T-helper 1 cell (primary cell): Measurements from ENCODE around the gene HID1.
A peak's percentile ranks its signal among the peaks of the same experiment; 100 is the strongest.
"Not testable (repeated sequence)": the region's sequence is repeated elsewhere in the genome, so short reads cannot be mapped to it uniquely, and the experiment has no call there.

ENCODE experiments used
- DNase-seq, 5 donors: peaks; one replicate each; pipeline ENCODE4 v3.0.0-alpha.2; 2012 to 2020

HID1 gene

DNA sequence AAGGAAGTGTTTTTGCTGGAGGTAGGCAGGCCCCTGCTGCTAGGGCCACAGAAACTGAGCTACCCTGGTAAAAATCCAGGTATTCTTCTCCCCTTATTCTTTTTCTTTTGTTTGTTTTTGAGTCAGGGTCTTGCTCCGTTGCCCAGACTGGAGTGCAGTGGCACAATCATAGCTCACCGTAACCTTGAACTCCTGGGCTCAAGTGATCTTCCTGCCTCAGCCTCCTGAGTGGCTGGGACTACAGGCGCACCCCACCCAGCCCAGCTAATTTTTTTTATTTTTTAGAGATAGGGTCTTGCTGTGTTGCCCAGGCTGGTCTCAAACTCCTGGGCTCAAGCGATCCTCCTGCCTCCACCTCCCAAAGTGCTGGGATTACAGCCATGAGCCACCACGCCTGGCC, 3.1 kb downstream of the HID1 start:
- not testable (repeated sequence) for DNase-seq

DNA sequence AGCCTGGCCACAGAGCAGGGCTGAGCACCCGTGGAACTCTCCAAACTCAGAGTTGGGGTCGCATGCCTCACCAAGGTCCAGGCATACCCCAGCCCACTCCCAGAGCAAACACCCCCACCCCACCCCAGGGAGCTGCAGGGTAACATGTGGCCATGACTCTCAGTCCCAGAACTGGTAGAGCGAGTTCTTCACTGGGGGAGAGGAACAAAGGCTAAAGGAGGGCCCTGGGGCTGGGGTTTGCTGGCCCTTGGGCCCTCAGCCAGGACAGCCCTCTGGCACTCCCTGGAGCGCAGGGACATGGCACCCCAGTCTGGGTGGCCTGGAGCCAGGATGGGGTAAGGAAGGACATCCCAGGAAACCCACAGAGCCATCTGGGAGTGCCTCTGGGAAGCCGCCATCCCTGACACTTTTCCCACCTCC, 4.2 kb downstream of the HID1 start:
- no peak for DNase-seq

DNA sequence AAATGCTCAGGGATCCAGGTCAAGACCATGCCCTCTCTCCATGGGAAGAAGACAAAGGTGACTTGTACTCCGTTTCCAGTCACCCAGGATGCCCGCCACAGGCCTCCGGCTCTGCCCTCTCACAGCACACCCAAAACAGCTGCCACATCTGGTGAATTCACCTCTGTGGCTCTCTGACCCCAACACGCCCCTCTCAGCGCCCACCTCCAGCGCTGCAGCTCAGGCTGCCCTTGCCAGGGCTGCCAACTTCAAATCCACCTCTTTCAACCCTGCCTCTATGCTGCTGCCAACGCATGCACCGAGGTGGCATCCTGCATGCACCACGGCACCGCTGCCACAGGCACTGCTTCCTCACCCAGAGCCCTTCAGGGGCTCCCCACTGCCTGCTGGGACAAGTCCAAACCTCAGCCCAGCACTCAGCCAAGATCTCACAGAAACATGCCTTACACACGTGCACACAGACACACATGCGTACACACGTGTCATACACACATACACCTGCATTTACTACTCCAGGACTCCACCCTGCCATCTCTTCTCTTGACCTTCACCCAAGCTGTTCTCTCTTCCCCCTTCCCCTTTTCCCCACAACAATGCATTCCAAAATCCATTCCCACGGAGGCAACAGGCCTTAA, 7.5 kb downstream of the HID1 start:
- no peak for DNase-seq

DNA sequence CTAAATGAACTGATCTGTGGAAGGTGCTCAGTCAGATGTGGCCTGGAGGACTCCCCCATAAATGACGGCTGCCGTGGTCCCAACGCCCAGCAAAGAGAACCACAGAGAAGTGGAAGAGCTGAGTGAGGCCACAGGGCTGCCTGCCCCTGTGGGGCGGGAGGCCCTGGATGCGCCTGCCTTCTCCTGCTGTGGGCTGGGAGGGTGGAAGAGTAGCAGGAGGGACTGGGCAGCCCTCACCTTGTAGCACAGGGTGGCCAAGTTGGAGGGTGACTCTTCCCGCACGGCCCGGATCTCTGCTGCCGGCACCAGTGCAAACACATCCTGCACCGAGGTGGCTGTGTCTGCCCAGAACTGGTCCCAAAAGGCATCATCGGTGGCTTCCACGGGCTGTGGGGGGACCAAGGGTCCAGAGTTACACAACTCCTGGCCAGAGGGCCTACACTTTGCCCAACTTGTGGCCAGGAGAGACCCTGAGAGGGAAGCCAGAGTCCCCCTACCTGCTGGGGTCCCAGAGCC, 8.3 kb downstream of the HID1 start:
- DNase-seq, result no peak

DNA sequence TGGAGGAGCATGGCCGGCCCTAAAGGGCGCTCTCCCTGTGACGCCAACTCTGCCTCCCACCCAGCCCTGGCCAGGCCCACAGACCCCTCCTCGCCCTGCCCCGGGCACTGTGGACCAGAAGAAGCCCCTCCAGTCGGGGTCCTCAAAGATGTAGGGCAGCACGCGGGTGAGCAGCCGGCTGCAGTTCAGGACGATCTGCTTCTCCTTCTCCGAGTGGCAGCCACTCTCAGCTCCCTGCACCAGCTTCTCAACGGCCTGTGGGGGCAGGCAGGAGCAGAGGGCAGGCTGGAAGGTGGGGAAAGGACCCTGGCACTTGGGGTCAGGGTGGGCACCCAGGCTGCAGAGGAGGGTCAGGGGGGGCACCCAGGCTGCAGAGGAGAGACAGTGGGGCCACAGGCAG, 8.9 kb downstream of the HID1 start:
- no peak for DNase-seq

DNA sequence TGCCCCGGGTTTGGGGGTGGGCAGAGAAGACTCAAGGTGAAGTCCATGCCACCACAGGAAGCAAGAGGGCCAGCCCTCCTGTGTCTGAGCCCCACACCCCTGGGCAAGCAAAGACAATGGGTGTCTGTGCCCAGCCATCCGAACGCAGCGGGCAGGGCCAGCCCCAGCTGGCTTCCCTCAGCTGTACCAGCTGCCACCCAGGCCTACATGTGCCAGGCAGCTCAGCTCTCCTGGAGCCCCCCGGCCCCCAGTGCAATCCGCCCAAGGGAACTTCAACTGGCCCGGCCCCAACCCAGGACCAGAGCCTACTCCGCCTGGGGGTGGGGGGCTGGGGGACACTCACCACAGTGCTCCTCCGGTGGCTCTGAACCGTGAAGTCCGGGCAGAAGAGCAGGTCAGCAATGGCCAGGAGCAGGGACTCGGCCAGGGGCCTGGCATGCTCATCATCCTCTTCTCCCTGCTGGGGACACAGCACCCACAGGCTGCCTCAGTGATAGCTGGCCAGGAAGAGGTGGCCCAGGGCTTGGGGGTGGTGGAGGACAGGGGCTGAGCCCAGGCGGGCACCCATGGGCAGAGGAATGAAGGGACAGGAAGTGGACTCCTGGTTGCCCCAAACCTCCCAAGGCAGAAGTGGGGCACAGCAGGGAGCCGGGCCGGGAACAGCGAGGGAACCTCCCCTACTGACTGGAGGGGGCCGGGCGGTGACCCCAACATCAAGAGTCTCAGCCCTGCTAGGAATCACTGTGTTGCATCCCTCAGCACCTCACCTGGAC, 9.8 kb downstream of the HID1 start:
- DNase-seq, result no peak

DNA sequence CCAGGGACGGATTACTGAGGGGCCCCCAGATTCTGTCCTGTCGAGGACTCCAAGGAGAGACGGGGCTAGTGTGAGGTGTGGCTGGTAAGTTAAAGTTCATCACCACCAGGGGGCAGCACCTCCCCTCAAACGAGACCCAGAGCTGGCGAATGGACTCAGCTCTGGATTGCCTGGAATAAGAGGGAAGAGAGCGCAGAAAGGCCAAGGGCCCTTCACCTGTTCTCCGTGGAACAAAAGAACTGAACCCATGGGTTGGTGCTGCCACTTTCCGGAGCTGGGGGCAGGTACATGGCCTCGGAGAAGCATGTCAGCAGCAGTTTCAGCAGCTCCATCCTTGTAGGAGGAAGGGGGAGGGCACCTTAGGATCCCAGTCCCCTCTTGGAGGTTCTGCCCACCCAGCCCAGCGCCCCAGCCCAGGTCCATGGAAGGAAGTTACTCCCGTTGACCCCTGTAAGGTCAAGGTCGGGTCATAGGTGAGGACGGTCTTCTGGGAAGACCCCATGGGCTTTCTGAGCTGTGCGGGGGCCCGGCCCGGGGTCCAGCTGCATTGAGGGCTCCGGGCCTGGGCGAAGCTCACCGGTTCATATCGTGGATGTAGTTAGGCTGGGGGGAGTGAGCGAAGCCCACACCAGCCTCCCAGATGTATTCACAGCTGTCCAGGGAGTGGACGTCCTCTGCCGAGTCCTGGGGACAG, 10.8 kb downstream of the HID1 start:
- peak; percentile 61 to 84 (median 75) for DNase-seq

DNA sequence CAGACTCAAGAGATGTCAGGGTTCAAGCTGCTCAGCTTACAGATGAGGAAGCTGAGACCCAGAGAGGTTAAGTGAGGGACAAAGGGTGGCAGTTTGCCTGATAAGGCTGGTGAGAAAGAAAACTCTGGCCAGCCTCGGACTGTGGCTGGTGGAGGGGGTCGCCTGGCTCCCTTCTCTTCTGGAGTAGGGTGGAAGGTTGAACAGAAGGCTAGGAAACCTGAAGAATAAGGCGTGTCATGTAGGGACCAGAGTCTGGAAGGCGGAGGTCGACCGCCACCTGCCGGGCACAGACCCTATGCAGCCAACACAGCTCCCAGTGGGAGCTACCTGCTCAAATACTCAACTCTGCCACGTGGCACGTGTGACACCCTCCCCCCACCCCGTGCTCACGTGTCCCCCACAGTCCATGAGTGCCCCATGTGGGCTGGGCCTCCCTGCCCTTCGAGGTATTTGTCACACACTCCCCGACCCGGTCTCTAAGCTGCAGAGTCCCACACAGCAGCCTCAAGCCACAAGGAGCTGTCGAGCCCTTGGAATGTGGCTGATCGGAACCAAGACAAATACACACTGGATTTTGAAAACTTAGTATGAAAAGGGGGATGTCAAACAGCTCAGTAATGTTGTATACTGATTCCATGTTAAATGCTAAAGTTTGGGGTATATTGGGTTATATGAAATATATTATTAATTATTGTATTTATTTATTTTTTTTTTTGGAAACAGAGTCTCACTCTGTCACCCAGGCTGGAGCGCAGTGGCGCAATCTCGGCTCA, 11.8 kb downstream of the HID1 start:
- peak in 3 of 5 donors; percentile 18 to 54 (median 23) for DNase-seq

DNA sequence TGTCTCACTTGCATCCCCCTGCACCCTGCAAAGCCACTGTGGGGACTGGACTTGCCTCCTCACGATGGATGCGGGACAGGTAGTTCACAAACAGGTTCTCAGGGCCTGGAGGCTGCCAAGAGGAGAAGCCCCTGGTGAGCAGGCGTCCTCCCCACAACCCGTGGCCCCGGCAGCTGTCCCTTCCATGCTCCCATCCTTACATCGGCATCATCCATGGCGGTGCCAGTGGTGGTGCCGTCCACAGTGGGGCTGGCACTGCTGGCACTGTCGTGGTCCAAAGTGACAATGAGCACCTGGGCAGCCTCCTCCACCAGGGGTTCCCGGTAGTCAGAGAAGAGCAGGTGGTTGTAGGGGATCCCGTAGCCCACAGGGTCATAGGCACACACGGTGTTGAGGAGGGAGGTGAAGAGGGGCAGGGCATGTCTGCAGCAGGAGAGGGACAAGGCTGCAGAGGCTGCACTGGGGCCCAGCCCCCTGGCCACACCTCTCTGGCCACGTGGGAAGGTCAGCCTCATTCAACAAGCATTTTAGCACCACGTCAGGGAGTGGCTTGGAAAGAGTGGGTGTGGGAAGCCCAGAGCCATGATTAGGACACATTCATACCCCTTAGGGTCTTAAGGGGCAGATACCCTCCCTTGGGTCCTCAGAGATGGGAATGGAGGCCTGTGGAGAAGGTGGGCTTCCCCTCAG, 12.6 kb downstream of the HID1 start:
- no peak for DNase-seq

DNA sequence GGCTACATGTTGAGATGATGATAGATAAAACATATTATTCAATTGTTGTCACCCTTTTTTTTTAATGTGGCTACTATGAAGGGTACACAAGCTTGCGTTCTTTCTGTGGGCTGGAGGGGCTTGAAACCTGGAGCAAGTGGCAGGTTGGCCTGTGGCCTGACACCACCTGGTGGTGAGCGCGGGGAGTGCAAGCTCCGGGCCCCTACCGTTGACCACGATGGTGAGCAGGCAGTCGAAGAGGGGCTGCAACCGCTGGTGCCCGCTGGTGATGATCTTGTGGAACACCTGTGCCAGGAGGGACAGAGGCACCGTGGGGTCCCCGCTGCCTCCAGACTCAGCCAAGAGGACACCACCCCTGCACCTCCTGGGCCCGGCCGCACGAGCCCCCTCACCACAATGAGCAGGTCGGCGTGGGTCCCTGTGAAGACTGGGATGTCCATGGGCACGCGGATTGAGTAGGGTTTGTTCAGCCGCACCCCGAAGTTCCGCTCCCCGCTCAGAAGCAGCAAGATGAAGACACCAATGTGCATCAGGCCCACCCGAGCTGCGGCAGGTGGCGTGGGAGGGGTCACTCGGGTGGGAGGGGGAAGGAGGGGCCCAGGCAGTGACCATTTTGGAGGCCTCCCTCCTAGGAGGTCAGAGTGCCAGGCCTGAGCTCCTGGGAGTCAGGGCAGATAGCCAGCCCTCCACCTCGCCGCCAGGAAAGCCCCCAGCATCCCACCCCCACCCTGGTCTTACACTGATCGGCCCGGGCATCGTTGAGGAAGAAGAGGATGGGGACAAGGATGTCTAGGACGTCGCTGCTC, 14.4 kb downstream of the HID1 start:
- peak; percentile 45 to 74 (median 59) for DNase-seq

DNA sequence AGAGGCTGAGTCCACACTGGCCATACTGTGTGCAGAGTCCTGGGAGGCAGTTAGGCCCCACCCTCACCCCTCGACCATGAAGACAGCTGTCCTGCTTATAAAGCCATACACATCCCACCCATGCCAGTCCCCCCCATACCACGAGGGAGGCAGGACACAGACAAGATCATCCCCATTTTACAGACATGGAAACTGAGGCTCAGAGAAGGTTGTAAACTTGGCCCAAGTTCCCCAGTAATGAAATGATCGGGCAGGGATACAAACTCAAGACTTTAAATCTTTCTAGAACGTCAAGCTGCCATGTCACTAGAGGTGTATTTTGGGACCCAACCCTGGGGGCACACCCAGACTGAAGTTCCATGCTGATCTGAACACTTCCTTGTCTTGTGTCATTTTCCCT, 16.5 kb downstream of the HID1 start:
- no peak for DNase-seq

DNA sequence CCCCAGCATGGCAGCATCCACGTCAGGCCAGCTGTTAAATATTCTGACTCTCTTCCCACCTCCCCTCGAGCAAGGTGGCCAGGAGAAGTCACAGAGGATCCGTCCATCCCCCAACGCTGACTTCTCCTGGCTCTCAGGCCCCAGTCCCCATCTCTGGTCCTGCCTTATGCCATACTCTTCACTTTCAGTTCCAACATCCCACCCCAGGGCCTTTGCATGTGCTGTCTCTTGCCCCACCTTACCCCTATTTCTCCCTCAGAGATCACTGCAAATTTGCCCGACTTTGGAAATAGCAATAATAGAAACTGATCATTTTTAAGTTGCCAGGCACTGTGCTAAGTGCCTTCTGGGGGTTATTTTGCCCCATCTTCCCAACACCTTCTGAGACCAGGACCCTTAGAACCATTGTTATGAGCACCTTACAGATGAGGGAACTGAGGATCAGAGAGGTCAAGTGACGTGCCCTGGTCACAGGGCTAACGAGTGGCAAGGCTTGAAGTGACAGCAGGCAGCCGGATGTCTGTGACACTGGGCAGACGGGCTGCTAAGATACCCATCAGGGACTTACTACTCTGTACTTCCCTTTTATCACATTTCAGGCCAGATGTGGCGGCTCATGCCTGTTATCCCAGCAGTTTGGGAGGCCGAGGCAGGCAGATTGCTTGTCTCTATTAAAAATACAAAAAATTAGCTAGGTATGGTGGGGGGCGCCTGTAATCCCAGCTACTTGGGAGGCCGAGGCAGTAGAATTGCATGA, 17.7 kb downstream of the HID1 start:
- DNase-seq, result no peak

DNA sequence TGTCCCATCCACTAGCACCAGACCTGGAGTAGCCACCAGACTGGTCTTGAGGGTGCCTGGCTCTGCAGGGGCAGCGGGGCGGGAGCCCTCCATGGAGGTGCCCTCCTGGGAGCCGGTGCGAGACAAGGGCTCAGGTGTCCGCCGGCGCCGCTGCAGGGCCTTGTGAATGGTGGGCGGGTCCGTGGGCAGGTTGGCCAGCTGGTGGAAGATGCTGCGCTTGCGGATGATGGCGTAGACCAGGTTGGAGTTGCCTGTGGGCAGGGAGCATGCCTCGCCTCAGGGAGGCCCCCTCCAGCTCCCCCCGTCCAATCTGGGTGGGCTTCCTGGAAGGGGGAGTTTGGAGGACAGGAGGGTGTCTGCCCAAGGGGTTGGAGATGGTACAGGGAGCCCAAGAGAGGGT, 18.4 kb downstream of the HID1 start:
- no peak for DNase-seq

DNA sequence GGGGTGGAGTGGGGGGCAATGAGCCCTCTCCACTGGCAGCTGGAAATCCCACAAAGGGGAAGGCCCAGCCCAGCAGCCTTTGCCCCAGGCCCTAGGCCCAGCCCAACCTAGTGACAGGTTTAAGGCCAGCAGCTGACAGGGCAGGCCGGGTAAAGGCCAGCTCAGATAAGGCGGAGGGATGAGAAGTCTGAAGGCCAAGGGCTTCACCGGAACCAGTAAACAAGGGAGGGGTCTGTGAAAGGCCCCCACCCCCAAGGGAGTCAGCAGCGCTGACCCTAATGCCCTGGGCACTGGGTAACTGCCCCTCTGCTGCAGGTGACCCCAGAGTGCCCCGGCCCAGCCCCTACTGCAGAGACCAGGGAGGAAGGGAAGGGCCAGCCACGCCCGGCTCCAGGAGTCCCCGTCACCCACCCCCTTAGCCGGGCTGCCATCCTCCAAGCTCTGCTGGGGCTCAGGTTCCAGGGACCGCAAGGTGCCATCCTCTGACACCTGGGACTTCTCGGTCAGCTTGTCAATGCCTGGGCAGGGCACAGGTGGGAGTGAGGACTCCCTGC, 19.3 kb downstream of the HID1 start:
- no peak for DNase-seq

DNA sequence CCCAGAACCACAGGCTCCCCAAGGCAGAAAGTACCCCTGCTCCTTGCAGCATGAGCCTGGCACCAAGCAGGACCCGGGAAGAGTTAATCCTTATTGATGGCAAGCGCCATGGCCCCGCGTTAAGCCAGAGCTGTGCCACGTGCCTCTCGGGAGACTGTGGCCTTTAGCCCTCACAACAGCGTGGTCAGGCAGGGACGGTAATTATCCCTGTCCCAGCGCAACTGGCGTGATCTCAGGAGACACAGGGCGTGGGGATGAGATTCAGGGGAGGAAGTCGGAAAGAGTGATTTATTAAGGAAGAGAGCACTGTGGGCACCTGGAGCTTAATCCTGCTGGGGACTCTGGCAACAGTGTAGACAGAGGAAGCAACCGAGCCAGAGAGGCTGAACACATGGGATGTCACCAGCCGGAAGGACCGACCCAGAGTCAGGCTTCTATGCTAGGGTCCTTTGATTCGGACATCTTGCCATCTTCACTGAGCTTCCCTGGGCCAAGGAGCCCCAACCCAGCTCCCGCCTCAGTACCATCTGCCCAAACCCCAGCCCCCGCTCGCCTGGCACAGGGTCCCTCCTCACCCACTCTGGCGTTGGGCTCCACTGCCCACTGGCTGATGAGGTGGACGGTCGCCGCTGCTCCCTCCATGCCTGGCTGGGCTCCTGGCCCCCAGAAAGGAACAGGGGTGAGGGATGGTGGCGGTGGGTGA, 20.0 kb downstream of the HID1 start:
- no peak for DNase-seq

DNA sequence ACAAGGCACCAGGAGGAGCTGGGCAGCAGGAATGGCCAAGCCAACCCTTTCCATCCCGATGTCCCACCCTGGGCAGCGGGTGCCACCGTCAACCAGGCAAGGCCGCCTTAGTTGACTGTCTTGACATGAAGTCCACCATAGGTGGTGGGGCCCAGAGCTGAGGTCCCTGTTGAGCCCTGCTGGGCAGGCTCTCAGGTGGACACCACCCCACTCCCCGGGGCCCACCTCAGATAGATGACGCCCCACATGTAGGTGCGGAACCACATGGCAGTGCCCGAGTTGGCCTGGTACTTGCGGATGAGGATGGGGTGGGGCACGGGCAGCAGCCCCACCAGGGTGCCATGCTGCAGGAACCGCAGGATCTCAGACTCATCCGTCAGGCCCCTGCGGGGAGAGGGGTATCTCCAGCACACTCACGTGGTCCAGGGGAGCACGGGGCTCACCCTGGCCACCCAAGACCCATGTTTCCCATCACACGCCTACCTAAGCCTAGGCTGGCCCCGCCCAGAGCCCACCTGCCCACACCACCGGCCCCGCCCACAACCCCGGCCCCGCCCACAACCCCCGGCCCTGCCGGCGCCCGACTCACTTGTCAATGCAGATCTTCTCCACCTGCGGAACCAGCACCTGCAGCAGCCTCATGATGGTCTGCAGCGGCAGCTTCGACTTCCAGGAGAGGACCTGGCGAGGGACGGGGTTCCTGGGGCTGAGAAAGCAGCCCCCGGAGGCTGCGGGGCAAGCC, 20.7 kb downstream of the HID1 start:
- no peak for DNase-seq

DNA sequence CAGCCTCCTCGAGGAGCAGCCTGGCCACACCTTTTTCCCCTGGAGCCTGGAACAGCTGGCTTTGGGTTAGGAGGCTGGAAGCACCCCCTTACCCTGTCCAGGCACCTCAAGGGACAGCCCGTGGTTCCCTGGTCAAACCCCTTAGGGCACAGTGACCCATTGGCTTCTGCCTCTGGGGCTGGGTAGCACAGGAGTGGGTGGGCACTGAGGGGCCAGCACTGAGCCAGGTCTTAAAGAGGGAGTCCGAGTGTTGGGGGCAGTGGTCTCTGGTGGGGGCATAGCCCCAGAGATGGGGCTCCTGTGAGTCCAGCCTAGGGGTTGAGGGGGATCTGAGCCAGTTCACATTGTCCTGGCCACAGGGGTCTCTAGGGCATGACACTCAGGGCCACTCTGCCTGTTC, 21.5 kb downstream of the HID1 start:
- DNase-seq, result no peak

DNA sequence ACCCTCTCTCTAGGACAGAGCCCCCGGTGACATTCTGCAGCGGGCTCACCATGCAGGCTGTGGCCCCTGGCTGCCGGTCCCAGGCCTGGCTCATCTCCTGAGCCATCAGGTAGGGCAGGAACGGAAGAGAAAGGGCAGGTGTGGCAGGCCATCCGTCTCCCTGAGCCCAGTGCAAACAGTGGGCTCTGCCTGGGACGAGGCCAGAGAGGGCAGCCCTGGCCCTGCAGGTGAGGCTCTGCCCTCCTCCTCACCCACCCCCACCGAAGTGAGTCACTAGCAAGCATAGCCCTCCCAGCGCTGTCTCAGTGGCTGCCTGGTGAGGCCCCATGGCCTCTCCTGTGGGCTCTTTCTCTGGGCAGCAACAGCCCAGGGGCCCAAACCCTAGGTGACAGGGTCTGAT, 22.4 kb downstream of the HID1 start:
- DNase-seq, result no peak
